HG02763 (cell line): Measurements from ENCODE around the gene SPEM3.

ENCODE experiments used
- ATAC-seq: cut with Tn5 transposase; IDR thresholded peaks from one replicate; pipeline ENCODE4 v1.9.1; 2021; ENCODE audit warnings: mild to moderate bottlenecking, moderate library complexity; ENCODE audit not compliant: unreplicated experiment

SPEM3 gene

DNA sequence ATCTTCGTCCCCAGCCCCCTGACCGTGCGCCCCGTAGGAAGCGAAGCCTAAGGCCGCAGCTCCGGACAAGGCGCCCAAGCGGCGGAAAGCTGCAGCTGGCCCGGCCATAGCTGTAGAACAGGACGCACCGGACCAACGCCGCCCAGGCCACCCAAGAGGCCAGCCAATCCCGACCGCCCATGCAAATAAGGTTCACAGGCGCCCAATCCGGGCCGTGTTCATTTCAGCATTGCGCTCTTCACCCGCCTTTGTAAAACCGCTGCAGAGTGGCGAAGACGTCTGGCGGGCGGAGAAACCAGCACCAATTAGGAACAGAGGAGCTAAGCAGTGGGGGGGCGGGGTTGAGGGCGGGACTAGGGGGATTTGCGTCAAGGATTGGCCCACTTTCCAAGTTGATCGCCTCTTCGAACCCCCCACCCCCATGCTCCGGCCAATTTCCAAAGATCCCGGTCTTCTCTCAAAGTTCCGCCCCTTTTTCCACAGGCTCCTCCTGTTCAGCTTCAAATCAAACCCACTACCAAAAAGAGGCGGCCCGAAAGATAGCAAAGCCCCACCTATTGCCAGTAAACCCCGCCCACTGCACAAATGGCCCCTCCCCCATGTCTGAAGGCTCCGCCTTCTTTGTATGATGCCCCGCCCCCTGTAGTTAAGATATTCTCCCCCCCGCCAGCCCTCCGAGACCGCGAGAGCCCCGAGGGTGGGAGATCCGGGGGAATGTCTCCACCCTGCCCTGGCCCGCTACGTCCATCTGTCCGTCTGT is 24.5 kb upstream of the SPEM3 start, which contains the start of gene TMEM256:
Gene TMEM256, minus strand, starts transcription at position 121 of the 760 bp plus-strand sequence. Its CDS starts 13 bp downstream, at position 108.
- peak; percentile 97 for ATAC-seq

DNA sequence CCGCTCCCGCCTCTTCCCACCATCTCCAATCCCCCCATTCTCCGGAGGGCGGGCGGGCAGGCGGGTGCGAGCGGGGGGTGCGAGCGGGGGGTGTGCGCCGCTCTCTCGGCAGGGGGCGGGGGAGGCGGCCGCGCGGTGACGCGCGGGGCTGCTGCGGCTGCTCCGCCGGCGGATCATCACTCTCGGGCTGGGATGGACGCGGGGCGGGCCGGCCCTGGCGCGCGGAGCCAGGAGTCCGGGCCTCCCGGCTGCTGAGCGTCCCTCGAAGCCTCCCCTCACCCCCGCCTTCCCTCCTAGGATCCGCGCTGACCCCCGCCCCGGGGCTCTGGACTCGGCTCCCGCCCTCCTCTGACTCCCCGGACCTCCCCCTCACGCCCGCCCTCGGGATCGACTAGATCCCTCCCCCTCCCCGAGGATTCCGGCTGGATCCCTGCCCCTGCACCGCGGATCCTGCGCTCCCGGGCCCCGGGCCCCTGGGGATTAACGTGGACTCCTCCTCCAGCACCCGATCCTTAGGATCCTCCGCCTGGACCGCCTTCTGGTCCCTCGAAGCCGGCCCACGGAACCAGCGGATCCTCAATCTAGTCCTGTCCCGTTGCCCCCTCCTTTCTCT is 23.8 kb upstream of the SPEM3 start:
- ATAC-seq, result no peak

DNA sequence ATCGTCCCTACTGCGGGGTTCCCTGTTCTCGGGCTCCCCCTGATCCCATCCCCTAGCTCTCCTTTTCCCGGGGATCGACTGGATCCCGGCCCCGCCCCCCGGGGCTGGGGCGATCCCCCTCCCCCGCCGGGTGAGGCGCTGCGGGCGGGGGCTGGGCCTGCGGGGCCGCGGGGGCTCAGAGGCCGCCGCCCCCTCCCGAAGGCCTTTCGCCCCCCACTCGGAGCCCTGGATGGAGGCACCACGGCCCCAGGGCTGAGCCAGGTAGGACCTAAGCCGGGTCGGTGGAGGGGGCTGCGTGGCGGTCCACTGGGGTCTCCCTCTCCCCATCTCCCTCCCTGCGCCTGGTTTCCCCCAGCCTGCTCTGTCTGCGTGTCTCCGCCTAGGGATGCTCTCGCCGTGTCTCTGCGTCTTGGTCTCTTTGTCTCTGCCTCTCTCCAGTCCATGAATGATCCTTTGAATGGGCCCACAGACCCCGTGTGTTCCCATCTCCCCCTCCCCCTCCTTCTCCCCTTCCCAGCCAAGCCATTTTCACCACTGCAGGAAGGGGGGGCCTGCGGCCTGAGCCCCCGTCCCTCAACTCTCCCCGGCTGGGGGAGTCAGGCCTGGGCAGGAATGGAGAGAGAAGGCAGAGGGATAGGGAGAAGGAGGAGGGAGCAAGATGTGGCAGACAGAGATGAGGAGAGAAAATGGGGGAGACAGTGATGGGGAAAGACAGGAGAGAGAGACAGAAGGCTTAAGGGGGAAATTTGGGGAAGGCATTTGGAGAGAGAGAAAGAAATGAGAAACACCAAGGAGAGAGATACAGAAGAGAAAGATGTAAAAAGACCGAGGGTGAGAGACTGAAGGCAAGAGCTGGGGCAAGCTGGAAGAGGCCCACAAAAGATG is 23.1 kb upstream of the SPEM3 start:
- no peak for ATAC-seq

DNA sequence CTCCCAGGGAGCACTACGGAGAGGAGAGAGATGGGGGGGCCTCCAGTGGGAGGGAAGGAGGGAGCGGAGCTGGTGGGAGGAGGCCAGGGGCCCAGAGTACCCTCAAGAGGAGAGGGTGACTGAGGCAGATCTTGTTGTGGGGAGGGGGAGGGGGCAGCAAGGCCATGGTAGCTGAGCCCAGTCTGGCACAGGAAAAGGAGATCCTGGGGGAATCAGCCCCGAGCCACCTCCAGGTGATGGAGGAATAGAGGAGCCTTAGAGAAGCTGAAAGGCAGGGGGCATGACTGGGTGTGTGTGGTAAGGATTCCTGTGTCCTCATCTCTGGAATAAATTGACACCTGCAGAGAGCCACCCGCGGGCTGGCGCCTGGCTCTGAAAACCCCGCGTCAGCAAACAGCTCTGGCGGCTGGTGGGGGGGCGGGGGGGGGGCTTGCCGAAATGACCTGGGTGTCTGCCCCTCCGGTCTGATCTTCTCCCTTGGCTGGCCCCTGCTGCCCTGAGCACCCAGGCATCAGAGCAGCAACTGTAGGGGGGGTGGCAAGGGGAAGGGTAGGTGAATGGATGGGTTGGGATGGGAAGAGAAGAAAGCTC is 22.3 kb upstream of the SPEM3 start:
- ATAC-seq, result no peak

DNA sequence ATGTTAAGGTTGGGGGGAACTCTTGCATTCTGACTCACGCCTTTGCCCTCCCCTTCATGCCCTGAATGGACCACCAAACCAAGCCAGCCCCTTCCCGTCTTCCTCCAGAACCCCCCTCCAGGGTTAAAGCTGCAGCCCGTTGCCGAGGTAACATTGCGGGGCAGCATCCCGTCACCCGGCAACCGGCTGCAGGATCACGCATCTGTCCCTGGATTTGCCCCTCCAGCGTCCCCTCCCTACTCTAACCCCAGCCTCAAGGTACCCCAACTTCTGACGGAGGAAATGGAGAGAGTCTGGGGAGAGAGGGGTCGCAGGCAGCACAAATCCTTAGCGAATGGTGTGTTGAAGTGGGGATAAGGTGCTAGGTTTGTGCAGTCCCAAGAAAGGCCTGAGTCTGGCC is 21.6 kb upstream of the SPEM3 start:
- no peak for ATAC-seq

DNA sequence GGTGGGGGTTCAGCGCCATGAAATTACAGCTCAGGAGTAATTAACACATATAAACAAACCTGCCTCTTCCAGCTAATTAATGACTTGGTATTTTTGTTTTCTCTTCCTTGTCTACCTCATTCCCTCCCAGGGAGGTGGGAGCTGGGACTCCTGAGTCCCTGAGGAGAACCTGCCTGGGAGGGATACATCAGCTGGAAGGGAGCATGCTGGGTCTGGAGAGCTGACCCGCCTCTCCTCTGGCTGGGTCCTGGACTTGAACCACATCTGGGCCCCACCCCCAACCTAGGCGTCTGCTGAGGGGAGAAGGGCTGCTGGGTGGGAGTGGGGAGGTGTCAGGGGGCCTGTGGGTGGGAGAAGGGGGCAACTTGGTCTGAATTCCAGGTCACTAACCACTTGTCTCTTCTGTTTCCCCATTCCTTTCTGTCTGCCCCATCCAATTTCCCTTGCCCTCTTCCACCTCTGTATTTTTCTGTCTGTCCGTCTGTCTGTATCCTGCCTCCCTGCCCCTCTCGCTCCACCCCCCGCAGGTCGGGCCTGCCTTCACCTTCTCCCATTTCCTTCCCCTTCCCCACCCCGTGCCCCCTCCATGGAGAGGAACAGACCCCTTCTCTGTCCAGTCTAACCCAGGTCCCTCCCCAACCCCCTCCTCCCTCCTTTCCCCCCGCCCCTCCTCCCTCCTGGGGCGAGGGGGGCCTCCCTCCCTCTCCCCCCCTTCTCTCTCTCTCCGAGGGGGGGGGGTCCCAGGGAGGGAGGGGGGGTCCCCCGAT is 21.0 kb upstream of the SPEM3 start, which contains the start of gene NLGN2:
Gene NLGN2, plus strand, starts transcription at position 361 of the 767 bp plus-strand sequence. CDS start 411 bp downstream, outside the sequence.
- no peak for ATAC-seq

DNA sequence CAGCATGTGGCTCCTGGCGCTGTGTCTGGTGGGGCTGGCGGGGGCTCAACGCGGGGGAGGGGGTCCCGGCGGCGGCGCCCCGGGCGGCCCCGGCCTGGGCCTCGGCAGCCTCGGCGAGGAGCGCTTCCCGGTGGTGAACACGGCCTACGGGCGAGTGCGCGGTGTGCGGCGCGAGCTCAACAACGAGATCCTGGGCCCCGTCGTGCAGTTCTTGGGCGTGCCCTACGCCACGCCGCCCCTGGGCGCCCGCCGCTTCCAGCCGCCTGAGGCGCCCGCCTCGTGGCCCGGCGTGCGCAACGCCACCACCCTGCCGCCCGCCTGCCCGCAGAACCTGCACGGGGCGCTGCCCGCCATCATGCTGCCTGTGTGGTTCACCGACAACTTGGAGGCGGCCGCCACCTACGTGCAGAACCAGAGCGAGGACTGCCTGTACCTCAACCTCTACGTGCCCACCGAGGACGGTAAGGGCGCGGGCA is 20.4 kb upstream of the SPEM3 start:
- no peak for ATAC-seq

DNA sequence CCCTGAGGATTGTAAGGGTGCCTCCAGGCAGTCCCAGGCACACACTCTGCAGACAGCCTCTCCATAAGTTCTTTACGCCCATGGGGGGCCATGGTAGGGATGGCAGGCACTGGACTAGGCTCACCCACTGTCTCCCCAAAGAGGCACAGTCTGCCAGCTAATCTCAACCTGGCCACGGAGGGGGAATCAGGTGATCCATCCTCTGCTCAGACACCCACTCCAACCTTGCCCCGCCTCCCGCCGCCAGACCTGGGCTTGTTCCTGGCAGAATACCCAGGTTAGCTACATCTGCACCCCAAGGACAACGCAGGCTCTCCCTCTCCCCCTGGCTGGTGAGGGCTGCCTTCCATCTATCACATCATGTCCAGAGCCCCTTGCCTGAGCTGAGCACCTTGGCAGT is 19.8 kb upstream of the SPEM3 start:
- no peak for ATAC-seq

DNA sequence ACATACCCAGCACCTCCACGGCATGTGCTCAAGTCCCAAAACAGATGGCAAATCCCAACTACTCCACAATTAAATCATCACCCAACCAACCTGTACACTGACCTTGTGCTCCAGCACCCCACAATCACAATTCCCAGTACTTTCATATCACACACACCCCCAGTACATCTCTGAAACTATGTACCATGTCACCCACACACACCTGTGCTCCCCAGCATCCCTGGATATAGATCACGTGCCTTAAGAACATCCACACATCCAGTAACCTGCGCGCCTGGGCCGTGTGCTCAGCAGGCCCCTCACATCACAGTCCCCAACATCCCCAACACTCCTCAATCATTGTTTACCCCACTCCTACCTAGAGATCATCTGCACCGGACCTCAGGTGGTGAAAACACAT is 18.9 kb upstream of the SPEM3 start:
- no peak for ATAC-seq

DNA sequence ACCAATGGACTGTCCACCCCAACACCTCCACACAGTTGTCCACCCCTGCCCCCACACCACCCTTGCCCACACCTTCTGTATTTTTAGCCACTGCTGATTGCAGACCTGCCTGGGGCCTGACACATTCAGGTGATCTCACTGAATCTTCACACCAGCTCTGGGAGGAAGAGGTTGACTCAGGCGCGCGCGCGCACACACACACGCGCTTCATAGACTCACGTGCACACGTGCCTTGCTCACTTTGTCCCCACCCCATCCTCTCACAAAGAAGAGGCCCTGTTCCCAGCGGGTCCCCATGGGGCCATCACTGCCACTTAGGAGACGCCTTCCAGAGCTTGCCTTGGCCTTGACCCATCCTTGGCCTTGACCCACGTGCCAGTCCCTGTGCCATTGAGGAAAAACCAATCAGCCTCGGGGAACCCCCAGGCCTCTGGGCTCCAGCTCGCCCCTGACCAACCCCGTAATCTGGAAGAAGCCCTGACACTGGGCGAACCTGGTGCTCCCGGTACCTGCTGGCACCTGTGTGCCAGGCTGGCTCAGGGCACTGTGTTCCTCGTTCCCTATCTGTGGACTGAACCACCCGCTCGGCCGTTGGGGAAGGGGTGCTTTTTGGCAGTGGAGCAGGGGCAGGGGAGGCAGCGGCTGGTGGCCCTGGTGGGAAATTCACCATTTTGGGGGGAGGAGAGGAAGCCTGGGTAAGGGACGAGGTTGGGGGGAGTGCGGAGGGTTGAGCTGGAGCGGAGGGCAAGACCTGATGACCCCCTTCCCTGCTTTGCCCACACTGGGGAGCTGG is 17.8 kb upstream of the SPEM3 start:
- no peak for ATAC-seq

DNA sequence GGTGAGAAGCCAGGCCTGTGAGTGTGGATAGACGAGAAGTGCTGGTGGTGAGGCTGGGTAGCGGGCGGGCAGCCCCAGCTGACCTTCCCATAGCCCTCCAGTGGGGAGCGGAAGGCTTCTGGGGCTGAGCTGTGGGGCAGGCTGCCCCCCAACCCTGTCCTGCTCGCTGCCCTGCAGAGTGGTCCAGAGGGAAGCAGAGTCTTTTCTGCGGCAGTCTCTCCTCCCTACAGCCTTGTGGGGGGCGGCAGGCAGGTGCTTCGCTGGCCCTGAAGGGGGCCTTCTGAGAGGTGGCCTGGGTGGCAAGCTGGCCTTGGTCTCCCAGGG is 17.3 kb upstream of the SPEM3 start:
- ATAC-seq, result no peak

DNA sequence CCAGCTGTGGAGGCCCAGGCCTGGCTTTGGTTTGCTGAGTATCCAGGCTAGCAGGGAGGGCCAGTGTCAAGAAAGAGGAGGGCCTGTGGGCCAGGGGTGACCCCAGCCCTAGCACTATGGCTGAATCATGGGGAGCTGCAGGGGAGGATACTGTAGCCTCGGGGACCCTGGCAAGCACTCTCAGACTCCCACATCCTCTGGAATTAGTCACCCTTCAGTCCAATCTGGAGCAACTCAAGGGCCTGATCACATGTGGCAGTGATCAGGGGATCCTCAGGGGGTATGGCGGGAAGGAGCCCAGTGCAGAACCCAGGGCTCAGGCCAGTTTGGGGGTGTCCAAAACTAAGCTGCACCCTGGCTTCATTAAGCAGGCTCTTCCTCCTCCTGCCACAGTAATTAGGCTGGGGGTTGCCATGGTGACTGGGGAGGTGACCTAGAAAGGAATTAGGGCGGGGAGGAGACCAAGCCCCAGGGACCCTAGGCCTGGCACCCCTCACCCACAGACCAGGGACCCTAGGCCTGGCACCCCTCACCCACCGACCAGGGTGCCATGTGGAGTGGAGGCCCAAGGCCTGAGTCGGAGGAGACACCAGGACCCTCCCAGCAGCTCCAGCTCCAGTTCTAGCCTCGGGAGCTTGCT is 15.2 kb upstream of the SPEM3 start:
- no peak for ATAC-seq

DNA sequence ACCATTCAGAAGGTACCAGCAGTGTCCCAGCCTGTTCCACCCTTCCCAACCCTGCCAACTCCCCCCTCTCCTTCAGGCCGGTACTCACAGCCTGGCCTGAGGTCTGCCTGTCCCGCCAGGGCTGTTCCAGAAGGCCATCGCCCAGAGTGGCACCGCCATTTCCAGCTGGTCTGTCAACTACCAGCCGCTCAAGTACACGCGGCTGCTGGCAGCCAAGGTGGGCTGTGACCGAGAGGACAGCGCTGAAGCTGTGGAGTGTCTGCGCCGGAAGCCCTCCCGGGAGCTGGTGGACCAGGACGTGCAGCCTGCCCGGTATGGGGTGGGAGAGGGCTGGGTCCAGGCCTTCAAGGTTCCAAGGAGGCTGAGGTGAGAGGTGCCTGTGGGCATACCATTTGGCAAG is 13.8 kb upstream of the SPEM3 start:
- ATAC-seq, result no peak

DNA sequence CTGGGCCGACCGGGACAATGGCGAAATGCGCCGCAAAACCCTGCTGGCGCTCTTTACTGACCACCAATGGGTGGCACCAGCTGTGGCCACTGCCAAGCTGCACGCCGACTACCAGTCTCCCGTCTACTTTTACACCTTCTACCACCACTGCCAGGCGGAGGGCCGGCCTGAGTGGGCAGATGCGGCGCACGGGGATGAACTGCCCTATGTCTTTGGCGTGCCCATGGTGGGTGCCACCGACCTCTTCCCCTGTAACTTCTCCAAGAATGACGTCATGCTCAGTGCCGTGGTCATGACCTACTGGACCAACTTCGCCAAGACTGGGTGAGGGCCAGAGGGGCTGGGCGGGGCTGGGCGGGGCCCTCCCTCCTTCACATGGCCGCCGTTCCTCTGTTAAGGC is 12.9 kb upstream of the SPEM3 start:
- no peak for ATAC-seq

DNA sequence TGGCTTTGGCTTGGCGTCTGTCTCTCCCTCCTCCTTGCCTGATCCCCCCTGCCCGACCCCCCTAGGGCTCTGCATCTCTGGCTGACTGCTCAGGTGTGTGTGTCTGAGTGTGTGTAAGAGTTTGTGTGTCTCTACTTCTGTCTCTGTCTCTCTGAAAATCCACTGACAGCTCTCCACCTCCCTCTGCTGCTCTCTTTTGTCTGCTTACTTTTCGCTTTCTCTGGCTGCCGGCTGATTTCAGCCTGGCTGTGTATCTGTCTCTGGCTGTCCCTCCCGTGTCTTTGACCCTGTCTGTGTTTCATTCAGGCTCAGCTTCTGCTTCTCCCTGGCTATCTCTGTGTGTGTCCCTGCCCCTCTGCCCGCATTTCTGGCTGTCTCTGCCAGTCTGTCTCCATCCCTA is 12.3 kb upstream of the SPEM3 start:
- no peak for ATAC-seq

DNA sequence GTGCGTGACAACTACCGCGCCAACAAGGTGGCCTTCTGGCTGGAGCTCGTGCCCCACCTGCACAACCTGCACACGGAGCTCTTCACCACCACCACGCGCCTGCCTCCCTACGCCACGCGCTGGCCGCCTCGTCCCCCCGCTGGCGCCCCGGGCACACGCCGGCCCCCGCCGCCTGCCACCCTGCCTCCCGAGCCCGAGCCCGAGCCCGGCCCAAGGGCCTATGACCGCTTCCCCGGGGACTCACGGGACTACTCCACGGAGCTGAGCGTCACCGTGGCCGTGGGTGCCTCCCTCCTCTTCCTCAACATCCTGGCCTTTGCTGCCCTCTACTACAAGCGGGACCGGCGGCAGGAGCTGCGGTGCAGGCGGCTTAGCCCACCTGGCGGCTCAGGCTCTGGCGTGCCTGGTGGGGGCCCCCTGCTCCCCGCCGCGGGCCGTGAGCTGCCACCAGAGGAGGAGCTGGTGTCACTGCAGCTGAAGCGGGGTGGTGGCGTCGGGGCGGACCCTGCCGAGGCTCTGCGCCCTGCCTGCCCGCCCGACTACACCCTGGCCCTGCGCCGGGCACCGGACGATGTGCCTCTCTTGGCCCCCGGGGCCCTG is 11.5 kb upstream of the SPEM3 start:
- ATAC-seq, result no peak

DNA sequence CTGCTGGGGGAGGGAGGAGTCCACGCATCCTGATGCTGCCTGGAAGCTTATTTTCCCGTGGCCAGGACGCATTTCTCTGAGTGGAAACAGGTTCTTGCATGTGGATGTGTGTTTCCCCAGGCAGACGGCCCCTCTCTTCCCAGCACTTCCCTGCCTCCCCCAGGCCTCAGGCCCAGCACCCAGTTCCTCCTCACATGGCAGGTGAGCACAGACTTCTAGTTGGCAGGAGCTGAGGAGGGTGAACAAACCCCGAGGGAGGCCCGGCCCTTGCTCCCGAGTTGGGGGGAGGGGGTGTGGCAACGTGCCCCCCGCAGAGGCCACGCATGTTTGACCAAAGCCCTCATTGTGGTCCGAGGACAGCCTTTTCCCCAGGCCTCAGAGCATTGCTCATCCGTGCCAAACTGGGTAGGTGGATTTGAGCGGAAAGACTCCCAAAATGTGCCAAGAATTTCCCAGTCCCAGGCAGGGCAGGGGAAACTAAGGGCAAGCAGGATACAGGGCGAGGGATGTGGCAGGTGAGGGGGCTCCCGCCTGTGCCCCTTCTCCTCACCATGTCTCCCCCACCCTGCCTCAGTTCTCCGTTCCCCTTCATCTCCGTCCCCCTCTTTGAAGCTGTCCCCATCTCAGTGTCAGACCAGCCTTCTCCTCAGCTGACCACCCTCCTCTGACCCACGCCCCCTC is 10.0 kb upstream of the SPEM3 start:
- no peak for ATAC-seq
